ENCODE data around the gene DNASE1L1.
A peak's percentile ranks its signal among the peaks of the same experiment; 100 is the strongest.
"Not testable (repeated sequence)": the region's sequence is repeated elsewhere in the genome, so short reads cannot be mapped to it uniquely, and the experiment has no call there.

DNASE1L1 gene

GRCh38 chrX:154403858-154404257, 5.2 kb downstream of the DNASE1L1 start:
- DNase-seq (ENCODE audit: low read depth), result no peak

GRCh38 chrX:154403192-154403591, 5.9 kb downstream of the DNASE1L1 start:
- no peak for DNase-seq (ENCODE audit: low read depth)

- DNase-seq (ENCODE audit: low read depth), result no peak
Measured at GRCh38 chrX:154402622-154403127, 6.4 kb downstream of the DNASE1L1 start.

- no peak for DNase-seq (ENCODE audit: low read depth)
Measured at GRCh38 chrX:154401918-154402621, 7.0 kb downstream of the DNASE1L1 start.

DNA sequence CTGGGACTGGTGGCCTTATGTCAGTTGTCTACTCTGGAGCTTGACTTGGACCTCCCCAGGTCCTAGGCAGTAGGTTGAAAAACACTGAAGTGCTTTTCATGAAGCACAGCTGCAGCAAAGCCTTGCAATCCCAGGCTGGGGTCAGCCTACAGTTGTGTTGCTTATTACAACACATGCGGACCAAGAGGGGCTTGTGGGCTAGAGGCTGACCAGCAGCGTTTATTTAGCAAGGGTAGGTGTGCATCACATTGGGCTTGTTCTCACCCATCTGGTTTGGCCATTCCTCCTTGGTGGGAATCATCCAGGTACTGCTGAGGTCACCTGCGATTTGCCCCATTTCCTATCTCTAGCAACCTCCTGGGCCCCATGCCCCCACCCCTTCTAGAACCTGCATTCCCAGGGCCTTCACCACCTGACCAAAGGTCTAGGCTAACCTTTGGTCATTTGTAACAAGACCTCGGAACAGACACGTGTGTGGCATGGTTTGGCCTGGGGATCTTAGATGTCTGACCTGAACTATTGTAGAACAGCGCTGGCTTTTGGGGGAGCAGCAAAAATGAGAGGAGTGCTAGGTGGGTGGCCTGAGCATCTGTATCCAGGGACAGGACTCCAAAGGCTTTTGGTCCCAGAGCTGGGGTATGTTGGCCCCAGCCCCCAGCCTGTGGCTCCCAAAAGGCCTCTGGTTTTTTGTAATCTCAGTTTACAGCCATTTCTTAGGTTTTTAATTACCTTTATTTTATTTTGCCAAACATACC, 7.8 kb downstream of the DNASE1L1 start:
- DNase-seq (ENCODE audit: low read depth), result no peak

DNA sequence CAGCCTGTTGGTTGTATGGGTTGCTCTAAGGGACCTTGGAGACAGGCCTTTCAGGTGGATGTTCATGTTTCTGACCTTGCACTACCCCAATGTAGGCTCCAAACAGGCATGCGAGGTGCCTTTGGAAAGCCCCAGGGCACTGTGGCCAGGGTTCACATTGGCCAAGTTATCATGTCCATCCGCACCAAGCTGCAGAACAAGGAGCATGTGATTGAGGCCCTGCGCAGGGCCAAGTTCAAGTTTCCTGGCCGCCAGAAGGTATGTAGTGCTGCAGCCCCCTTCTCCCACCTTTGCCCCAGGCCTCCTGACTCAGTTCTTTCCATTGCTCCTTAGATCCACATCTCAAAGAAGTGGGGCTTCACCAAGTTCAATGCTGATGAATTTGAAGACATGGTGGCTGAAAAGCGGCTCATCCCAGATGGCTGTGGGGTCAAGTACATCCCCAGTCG, 8.7 kb downstream of the DNASE1L1 start:
- DNase-seq (ENCODE audit: low read depth), result not testable (repeated sequence)

- DNase-seq (ENCODE audit: low read depth), result no peak
Measured at GRCh38 chrX:154399527-154400368, 9.3 kb downstream of the DNASE1L1 start.

GRCh38 chrX:154398668-154399526, 10.2 kb downstream of the DNASE1L1 start:
- peak; percentile 75 for DNase-seq (ENCODE audit: low read depth)

- DNase-seq (ENCODE audit: low read depth), result peak; percentile 83
Measured at GRCh38 chrX:154397888-154398667, 11.0 kb downstream of the DNASE1L1 start, which contains the start of gene RPL10. RPL10 (plus strand) TSS chrX:154398377; CDS start chrX:154398520, 143 bp downstream.

- peak; percentile 48 for DNase-seq (ENCODE audit: low read depth)
Measured at GRCh38 chrX:154396973-154397887, 11.8 kb downstream of the DNASE1L1 start.

DNA sequence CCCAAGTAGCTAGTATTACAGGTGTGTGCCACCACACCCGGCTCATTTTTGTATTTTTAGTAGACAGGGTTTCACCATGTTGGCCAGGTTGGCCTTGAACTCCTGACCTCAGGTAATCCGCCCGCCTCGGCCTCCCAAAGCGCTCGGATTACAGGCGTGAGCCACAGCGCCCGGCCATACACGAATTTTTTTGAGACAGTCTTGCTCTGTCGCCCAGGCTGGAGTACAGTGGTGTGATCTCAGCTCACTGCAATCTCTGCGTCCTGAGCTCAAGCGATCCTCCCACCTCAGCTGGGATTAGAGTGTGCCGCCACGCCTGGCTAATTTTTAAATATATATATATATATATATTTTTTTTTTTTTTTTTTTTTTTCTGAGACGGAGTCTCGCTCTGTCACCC, 12.7 kb downstream of the DNASE1L1 start:
- not testable (repeated sequence) for DNase-seq (ENCODE audit: low read depth)

- DNase-seq (ENCODE audit: low read depth), result not testable (repeated sequence)
Measured at GRCh38 chrX:154389812-154390747, 19.0 kb downstream of the DNASE1L1 start.

- not testable (repeated sequence) for DNase-seq (ENCODE audit: low read depth)
Measured at GRCh38 chrX:154388649-154389048, 20.4 kb downstream of the DNASE1L1 start.

GRCh38 chrX:154388094-154388493, 21.0 kb downstream of the DNASE1L1 start:
- DNase-seq (ENCODE audit: low read depth), result not testable (repeated sequence)

GRCh38 chrX:154384284-154384892, 24.7 kb downstream of the DNASE1L1 start:
- no peak for DNase-seq (ENCODE audit: low read depth)

DNA sequence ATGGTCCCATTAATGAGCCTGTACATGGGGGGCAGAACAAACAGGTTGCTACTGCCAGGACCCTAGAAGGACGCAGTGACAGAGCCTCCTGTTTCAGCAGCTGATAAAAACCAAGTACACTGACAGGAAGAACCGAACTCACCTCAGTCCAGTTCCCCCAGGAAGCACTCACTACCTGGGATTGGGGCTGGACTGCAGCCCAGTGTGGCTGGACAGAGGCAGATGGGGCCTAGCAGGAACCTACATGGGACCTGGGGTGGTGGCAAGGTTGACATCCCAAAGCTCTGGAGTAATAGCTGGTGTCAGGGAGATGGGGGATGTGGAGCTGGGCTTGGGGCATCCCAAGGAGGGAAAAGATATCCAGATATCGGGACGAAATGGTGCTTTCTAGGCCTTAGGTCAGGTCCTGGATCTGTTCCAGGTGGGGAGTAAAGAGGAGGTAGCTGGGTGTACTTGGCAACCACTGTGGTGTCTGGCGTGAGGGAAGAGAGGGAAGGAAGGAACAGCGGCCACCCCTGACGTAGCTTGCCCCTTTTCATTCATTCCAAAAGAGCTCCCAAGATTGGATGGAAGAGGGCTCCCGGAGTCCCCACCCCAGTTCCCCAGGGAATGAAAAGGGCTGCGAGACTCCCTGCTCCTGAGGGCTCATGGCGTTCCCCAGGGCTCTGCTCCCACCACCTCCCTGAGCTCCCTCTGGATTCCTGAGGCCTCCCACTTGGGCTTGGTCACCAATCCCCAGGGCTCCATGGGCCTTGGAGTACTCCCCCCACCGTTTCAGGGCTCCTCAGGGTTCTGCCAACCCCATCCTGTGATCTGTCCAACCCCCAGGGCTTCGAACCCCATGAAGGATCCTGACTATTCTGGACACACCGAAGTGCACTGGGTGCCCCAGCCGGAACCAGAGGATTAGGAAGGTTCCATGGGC, 25.4 kb downstream of the DNASE1L1 start:
- no peak for DNase-seq (ENCODE audit: low read depth)

All from stimulated activated CD4-positive, alpha-beta T cell treated with anti-CD3 and anti-CD28 coated beads, Interleukin-2, amount 100 ng/mL, for 4 hours (primary cell).